ENCODE results near the gene XYLT1. TPM values are rescaled to one million over a fixed set of nuclear protein-coding genes. Genes with fewer than 3 reads are reported as not detected.

The XYLT1 gene
- total RNA-seq, 1 experiment from 2014 or later = 14.5 TPM

GRCh38 chr16:17370731-17371285 is 100.0 kb downstream of the XYLT1 start:
- no CpG with 5 or more reads among the region's 4 CpGs for WGBS (ENCODE audit: extremely low coverage, insufficient read length, low lambda C conversion rate)
- no peak overlapping the region for H2AK5ac ChIP-seq (ENCODE audit: insufficient read length, low read length)
- DNase-seq = no peak
- H3K79me2 ChIP-seq (ENCODE audit: insufficient read depth, low read length) = no peaks in the 10 kb centered on the region
- Mint-ChIP-seq H3K27ac (no peak overlapping the region), H3K4me1 (peaks cover 59 to 63% of the 10 kb centered on the region in 2 experiments), H3K4me3 (no peak overlapping the region), H3K36me3 (ENCODE audit: insufficient read depth in 1 of 3, low read depth in 3 of 3) (no peaks in the 10 kb centered on the region), H3K27me3 (ENCODE audit: low read depth) (no peaks in the 10 kb centered on the region; the same call in 1 of the 2 replicates), H3K9me3 (no peaks in the 10 kb centered on the region)
- no peak for TF ChIP-seq CTCF (conservative IDR thresholded peaks at IDR 0.05)
- H2BK15ac ChIP-seq (ENCODE audit: low read depth, low read length) = no peak overlapping the region
- H4K91ac ChIP-seq (ENCODE audit: insufficient read length, low read depth, low read length) = no peak overlapping the region
- no peaks in the 10 kb centered on the region for H3K79me1 ChIP-seq (ENCODE audit: insufficient read depth, low read depth, low read length, poor library complexity, severe bottlenecking)
- no peaks in the 10 kb centered on the region for H3K27me3 ChIP-seq (ENCODE audit: insufficient read depth, low read length)
- H2AFZ ChIP-seq (ENCODE audit: low read length) = no peak overlapping the region
- no peak overlapping the region for H3K23ac ChIP-seq (ENCODE audit: insufficient read length, low read depth, low read length)
- no peak overlapping the region for H2BK120ac ChIP-seq (ENCODE audit: low read depth, low read length, poor library complexity, severe bottlenecking)
- no peaks in the 10 kb centered on the region for H4K20me1 ChIP-seq (ENCODE audit: control insufficient read depth, insufficient read depth, insufficient read length)
- no peak overlapping the region for H3K9ac ChIP-seq (ENCODE audit: extremely low read depth, insufficient read length, low read length)
- H3K9me3 ChIP-seq (ENCODE audit: control insufficient read depth, low read depth, low read length) = no peaks in the 10 kb centered on the region
- H3K4ac ChIP-seq (ENCODE audit: low read depth, low read length) = no peak overlapping the region
- H3T11ph ChIP-seq (ENCODE audit: low read length) = no peak overlapping the region
- H3K18ac ChIP-seq (ENCODE audit: insufficient read length, low read depth, low read length) = no peak overlapping the region
- no peak overlapping the region for H4K5ac ChIP-seq (ENCODE audit: insufficient read length, low read depth, low read length)
- no peak overlapping the region for H2BK20ac ChIP-seq (ENCODE audit: low read depth, low read length, poor library complexity, severe bottlenecking)
- H3K56ac ChIP-seq (ENCODE audit: insufficient read length, low read depth, low read length) = no peak overlapping the region
- H3K27ac ChIP-seq (ENCODE audit: insufficient read length, low read depth, low read length) = no peak overlapping the region
- H2BK5ac ChIP-seq (ENCODE audit: insufficient read length, low read length) = no peak overlapping the region
- no peak overlapping the region for H2BK12ac ChIP-seq (ENCODE audit: insufficient read length, low read depth, low read length)
- no peak overlapping the region for H3K14ac ChIP-seq (ENCODE audit: insufficient read depth, low read length)
- peaks cover 15% of the 10 kb centered on the region; the same call in 1 of the 2 replicates for H3K4me1 ChIP-seq (ENCODE audit: insufficient read depth, low read length)
- H3K23me2 ChIP-seq (ENCODE audit: insufficient read length, low read depth, low read length, poor library complexity, severe bottlenecking) = no peaks in the 10 kb centered on the region
- H3K4me2 ChIP-seq (ENCODE audit: insufficient read depth, insufficient read length, low read length) = no peak overlapping the region
- H4K8ac ChIP-seq (replicated peaks; ENCODE audit: insufficient read length, low read depth, low read length) = no peak overlapping the region

All from H9 (cell line).